Measurements from ENCODE around the gene KCNK16.
"Not testable (repeated sequence)": the region's sequence is repeated elsewhere in the genome, so short reads cannot be mapped to it uniquely, and the experiment has no call there.

KCNK16 gene

GRCh38 chr6:39309942-39310531, 12.5 kb downstream of the KCNK16 start:
- DNase-seq (ENCODE audit: low spot score): peak; percentile 68

DNA sequence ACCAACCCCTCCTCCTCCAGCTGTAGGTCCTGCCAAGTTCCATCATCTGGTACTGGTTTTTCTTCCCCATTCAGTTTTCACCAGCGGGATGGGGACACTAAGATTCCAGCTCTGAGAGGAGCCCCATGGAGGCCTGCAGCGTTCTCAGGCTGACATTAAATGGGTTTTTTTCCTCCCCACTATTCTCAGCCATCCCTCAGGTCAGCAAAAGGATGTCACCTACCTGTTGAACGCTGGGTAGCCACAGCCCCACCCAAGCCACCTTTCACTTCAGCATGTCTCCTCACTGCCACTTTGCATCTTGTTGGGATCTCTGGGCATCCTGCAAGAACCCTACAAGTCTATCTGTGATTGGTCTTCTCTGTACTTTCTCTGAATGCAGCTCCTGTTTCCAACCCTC, 15.0 kb downstream of the KCNK16 start:
- DNase-seq (ENCODE audit: low spot score): no peak

- DNase-seq (ENCODE audit: low spot score): no peak
Observed at GRCh38 chr6:39304951-39305350, 17.6 kb downstream of the KCNK16 start.

DNA sequence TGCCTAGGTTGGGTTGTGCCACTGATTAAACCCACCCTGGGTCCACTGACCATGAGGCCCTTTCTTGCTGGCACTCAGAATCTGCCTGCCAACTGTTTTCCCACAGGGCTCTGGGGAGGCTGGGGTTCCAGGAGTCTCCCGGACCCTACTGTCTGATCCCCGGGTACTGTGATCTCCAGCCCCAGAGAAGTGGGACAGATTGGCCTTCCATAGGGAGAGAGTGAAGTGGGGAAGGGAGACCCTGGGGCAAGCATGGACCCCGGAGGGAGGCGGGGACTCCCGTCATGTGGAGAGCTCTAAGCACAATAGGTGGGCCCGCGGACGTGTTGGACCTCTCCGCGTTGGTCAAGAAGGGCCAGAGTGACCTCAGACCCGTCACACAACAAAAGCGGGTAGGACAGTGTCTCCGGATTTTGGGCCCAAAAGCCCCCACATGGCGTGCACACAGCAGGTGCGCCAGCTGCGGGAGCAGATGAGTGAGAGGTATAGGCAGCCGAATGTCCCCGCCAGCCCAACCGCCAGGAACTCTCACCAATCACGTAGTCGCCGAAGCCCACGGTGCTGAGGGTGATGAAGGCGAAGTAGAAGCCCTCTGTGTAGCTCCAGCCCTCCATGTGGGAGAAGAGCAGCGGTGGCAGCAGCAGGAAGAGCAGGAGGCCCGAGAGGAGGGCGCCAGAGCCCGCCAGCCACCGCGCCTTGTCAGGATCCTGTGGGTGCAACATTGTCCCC, 18.9 kb downstream of the KCNK16 start:
- DNase-seq (ENCODE audit: low spot score): no peak

- peak; percentile 89 for DNase-seq (ENCODE audit: low spot score)
Observed at GRCh38 chr6:39302669-39303424, 19.7 kb downstream of the KCNK16 start.

DNA sequence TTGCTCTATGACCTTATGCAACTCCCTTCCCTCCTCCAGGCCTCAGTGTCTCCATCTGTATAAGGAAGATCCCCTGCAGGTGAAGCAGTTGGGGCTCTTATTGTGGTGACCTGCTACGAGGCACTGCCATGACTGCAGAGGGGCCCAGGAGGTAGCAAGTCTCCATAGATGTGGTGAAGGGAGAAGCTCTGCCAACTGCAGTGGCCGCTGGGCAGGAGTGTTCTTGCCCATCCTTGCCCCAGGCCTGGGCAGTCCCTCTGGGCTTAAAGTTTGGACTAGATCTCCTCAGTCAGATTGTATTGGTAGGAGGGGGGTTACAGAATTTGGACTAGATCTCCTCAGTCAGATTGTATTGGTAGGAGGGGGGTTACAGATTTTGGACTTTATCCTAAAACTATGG, 20.5 kb downstream of the KCNK16 start:
- no peak for DNase-seq (ENCODE audit: low spot score)

DNA sequence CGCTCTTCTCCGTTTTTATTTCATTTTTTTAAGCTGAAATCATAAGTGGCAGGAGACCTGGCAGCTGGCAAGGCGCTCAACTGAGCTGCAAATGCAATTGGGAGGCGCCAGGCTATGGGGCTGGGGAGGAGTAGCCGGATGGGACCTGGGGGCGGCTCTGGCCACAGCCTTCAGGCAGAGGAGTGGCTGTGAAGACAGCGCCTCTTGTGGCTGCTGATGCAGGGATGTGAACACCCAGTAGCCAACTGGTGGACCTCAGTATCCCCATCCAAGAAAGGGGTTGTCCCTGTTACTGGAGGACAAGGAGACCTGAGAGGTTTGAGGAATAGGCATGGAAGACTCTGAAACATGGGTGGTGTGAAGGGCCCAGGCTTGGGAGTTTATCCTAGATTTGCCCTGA, 20.9 kb downstream of the KCNK16 start:
- no peak for DNase-seq (ENCODE audit: low spot score)

GRCh38 chr6:39300739-39301138, 21.8 kb downstream of the KCNK16 start:
- no peak for DNase-seq (ENCODE audit: low spot score)

- no peak for DNase-seq (ENCODE audit: low spot score)
Observed at GRCh38 chr6:39298061-39298460, 24.4 kb downstream of the KCNK16 start.

DNA sequence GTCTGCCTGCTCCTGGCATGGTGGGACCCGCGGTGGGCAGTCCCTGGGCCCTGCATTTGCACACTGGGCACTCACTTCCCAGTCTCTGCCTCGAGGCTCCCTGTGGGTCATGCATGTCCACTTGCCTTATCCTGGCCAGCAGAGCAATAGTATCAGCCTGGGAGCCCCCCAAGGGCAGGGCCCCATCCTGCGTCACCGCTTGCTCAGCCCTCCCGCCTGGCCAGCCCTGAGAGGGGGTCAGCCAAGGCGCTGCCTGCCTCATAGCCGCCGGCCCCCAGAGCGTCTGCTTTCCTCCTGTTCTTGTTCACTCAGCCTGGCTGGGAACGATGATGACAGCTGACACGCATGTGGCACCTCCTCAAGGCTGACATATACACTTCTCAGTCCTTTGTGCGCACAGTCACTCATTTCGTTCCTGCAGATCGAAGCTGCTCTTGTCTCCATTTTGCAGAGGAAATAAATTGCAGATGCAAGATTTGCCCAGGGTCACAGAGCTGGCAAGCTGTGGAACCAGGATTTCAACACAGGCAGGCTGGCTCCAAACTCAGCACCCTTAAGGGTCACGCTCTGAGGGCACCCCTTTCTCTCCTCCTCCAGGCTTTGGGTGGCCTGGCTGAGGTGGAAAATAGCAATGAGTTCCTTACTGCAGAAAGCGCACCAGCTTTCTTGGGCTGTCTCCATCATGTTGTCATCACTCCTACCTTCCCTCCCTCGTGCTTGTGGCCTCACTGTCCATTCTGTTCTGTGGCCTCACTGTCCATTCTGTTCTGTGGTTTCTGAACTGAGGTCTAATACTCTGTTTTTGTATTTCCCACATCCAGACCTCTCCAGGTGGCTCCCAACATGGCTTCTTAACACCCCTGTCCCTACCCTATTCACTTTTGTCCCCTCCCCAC, 25.5 kb downstream of the KCNK16 start:
- no peak for DNase-seq (ENCODE audit: low spot score)

DNA sequence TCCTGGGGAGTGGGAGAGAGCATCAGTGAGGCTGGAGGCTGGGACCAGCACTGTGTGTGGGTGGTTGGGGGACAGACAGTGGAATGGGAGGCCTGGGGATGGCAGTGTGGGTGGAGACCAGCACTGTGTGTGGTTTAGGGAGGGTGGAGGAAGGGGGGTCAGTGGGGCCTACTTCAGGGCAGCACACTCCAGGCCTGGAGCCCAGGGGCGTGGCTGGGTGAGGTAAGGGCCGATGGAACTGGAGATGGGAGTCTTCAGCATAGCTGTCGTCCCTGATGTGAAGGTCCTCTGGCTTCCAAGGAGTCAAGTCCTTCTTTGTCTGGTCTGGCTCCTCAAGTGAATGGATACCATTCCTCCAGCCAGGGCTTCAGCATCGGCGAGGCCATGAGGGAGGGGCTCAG, 26.9 kb downstream of the KCNK16 start:
- no peak for DNase-seq (ENCODE audit: low spot score)

GRCh38 chr6:39294899-39295298, 27.6 kb downstream of the KCNK16 start:
- DNase-seq (ENCODE audit: low spot score): no peak

GRCh38 chr6:39294133-39294532, 28.4 kb downstream of the KCNK16 start:
- no peak for DNase-seq (ENCODE audit: low spot score)

- DNase-seq (ENCODE audit: low spot score): no peak
Observed at GRCh38 chr6:39292637-39293036, 29.9 kb downstream of the KCNK16 start.

DNA sequence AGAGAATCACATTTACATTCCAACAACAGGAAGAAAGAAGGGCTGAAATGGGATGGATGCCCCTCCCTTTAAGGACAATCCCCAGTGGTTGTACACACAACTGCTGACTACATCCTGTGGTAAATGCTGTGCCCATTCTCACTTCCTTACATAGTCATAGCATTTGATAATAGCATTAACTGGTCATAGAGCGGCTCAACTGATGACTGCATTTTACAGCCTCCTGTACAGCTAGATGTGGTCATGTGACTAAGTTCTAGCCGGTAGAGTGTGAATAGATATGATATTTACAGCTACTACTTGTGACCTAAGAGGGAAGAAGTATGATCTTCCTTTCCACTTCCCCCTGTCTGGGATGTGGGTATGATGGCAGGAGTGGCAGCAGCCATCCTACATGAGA, 33.0 kb downstream of the KCNK16 start:
- no peak for DNase-seq (ENCODE audit: low spot score)

DNA sequence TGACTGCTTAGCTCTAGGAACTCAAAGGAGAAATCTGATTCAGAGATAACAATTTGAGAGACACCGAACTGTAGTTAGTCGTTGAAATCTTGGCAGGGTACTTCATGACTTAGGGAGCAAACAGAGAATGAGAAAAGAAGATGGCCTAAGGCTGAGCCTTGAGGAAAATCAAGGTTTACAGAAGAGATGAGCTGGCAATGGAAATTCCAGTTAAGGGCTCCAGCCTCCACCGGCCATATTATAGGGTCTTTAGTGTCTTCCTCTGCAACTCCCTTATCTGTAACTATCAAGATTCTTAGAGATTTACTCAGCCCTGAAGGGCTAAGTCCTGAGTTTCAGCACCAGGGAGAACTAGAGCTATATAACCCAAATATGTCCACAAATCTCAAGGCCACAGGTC, 34.9 kb downstream of the KCNK16 start:
- no peak for DNase-seq (ENCODE audit: low spot score)

GRCh38 chr6:39286596-39286995, 35.9 kb downstream of the KCNK16 start:
- not testable (repeated sequence) for DNase-seq (ENCODE audit: low spot score)

DNA sequence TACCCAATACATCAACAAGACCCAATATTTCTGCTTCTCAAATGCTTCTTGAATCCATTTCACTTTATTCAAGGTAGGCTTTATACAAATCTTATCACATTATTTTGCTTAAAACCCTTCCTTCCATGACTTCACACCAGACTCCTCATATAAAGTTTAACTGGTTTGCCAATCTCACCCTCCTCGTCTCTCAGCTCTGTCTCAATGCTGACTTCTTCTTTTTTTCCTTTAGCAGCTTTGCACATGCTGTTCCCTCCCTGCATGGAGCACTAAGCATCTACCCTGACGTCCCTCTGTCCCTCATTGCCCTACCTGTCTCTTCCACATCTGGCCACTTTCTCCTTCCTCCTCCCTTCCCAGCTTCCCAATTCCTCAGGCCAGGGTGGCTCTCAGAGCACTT, 39.7 kb downstream of the KCNK16 start:
- no peak for DNase-seq (ENCODE audit: low spot score)

DNA sequence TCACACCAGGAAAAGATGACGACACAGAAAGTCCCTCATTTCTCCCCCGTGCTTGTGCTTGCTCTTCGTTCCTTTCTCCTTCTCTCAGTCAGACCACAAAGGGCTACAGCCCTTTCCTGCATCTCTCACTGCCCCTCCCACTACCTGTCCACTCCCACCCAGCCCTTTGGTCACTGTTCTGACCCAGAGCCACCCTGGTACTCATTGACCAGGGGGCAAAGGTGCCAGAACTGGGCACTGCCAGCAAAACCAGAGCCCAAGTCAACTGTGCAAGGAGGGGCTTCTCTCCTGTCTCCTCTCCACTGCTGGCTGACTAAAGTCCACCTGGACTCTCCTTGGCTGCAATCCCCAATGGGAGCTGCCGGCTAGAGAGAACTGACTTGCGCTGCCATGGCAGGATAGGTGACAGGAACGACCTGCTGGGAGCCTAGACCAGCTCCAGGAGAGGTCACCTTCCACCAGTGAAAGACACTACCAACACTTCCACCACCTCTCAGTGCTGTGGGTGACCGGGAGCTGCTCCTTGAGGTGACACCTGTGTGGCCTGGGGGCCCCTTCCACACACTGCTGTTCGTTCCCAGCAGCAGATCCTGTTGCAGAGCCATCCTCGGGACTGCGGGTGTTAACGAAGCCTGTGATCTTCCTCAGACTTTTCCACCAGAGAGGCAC, 41.1 kb downstream of the KCNK16 start:
- no peak for DNase-seq (ENCODE audit: low spot score)

DNA sequence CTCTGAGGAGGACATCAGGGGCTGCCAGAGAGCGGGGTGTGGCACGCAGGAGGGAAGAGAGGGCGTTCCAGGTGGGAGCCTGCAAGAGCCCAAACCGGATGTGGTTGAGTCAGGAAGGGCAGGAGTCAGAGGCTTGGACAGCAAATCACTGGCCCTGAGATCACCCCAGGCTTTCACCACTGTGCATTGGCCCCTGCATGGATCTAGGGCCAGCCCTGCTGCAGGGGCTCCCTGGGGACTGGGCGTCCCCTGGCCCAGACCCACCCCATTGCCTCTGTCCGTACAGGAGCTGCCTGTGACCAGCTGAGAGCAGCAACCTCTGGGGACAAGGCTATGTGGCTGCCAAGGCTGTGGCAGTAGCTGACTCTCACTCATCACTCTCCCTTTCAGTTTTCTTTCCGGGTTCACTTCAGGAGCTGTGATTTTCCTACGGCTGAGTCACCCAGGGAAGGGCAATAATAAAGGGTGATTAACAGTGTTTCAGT, 42.2 kb downstream of the KCNK16 start:
- no peak for DNase-seq (ENCODE audit: low spot score)

DNA sequence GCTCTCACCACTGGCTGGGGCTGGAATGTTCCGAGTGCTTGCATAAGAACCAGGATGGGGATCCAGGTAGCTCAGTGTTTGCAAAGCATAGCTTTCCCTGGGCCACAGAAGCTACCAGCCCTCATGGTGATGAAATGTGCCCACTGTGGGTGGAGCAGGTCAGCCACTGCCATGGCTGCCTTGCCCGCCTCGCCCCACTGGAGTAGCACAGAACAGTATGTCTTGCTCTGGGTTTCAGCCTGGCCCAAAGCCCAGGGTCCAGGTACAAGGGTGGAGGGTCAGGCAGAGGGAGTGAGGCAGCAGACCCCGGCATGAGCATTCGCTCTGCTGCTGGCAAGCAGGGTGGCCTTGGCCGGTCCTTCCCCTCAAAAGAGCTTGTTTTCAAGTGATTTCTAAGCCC, 43.0 kb downstream of the KCNK16 start:
- no peak for DNase-seq (ENCODE audit: low spot score)

Measured in germinal center (tissue), 1 donor.